Non-pigmented ciliary epithelial cell (primary cell): ENCODE measurements around the gene DDX5.
A peak's percentile ranks its signal among the peaks of the same experiment; 100 is the strongest.
"Not testable (repeated sequence)": the region's sequence is repeated elsewhere in the genome, so short reads cannot be mapped to it uniquely, and the experiment has no call there.

Source experiments
- DNase-seq: peaks from one replicate; pipeline ENCODE4 v3.0.0-alpha.2; 2010; ENCODE audit warnings: low read depth

Gene DDX5

GRCh38 chr17:64492481-64493109 lies 13.5 kb downstream of the DDX5 start:
- DNase-seq: no peak

- no peak for DNase-seq
Measured at GRCh38 chr17:64491994-64492393, 14.1 kb downstream of the DDX5 start.

- no peak for DNase-seq
Measured at GRCh38 chr17:64491034-64491860, 14.8 kb downstream of the DDX5 start.

- DNase-seq: no peak
Measured at GRCh38 chr17:64488301-64488700, 17.8 kb downstream of the DDX5 start.

- no peak for DNase-seq
Measured at GRCh38 chr17:64484380-64484779, 21.7 kb downstream of the DDX5 start.

- no peak for DNase-seq
Measured at GRCh38 chr17:64480951-64481350, 25.1 kb downstream of the DDX5 start.

GRCh38 chr17:64477849-64478248 lies 28.2 kb downstream of the DDX5 start:
- DNase-seq: no peak

- no peak for DNase-seq
Measured at GRCh38 chr17:64472564-64472963, 33.5 kb downstream of the DDX5 start.

- DNase-seq: no peak
Measured at GRCh38 chr17:64471440-64471839, 34.6 kb downstream of the DDX5 start.

- no peak for DNase-seq
Measured at GRCh38 chr17:64470625-64471024, 35.5 kb downstream of the DDX5 start.

- not testable (repeated sequence) for DNase-seq
Measured at GRCh38 chr17:64466834-64467233, 39.3 kb downstream of the DDX5 start.

GRCh38 chr17:64466019-64466735 lies 39.9 kb downstream of the DDX5 start:
- DNase-seq: no peak

- DNase-seq: no peak
Measured at GRCh38 chr17:64461788-64462187, 44.3 kb downstream of the DDX5 start.

- DNase-seq: no peak
Measured at GRCh38 chr17:64460955-64461354, 45.1 kb downstream of the DDX5 start.

GRCh38 chr17:64459818-64460217 lies 46.3 kb downstream of the DDX5 start:
- not testable (repeated sequence) for DNase-seq

- peak; percentile 42 for DNase-seq
Measured at GRCh38 chr17:64459284-64459747, 46.8 kb downstream of the DDX5 start.

GRCh38 chr17:64458756-64459155 lies 47.3 kb downstream of the DDX5 start:
- DNase-seq: no peak

- DNase-seq: peak; percentile 52
Measured at GRCh38 chr17:64457156-64457555, 48.9 kb downstream of the DDX5 start.

GRCh38 chr17:64455993-64456885 lies 49.9 kb downstream of the DDX5 start:
- no peak for DNase-seq

- no peak for DNase-seq
Measured at GRCh38 chr17:64449545-64449944, 56.5 kb downstream of the DDX5 start.

- DNase-seq: peak; percentile 74
Measured at GRCh38 chr17:64448665-64449512, 57.2 kb downstream of the DDX5 start, which contains the start of gene MILR1. Gene MILR1, plus strand, starts transcription at chr17:64449115. Its CDS starts 54 bp downstream, at chr17:64449169.
